Stimulated activated naive CD4-positive, alpha-beta T cell (primary cell): ENCODE results near the gene TRIM29.

ENCODE experiments used
- DNase-seq, 6 experiments: peaks; one replicate each; lab custom pipeline; 2025; lab: John Stamatoyannopoulos, UW

TRIM29 gene

GRCh38 chr11:120062561-120062930, 75.4 kb downstream of the TRIM29 start:
- DNase-seq: no peak

- DNase-seq: no peak
These were observed 76.0 kb downstream of the TRIM29 start for GRCh38 chr11:120061761-120062560.
